ENCODE data around the gene PPARD.

Gene PPARD

GRCh38 chr6:35454391-35455110, 112.2 kb downstream of the PPARD start:
- DNase-seq (ENCODE audit: insufficient read length, low spot score): no peak
- no peak for FAIRE-seq
- TF ChIP-seq CTCF (IDR thresholded peaks at IDR 0.05; ENCODE audit: insufficient read depth, missing control alignments): no peak

- DNase-seq (ENCODE audit: insufficient read length, low spot score): no peak
- FAIRE-seq: no peak
- TF ChIP-seq CTCF (IDR thresholded peaks at IDR 0.05; ENCODE audit: insufficient read depth, missing control alignments): no peak
Observed at GRCh38 chr6:35457907-35458306, 115.5 kb downstream of the PPARD start.

- DNase-seq (ENCODE audit: insufficient read length, low spot score) (no peak), FAIRE-seq (no peak)
- no peak for TF ChIP-seq CTCF (IDR thresholded peaks at IDR 0.05; ENCODE audit: insufficient read depth, missing control alignments)
Observed at GRCh38 chr6:35461270-35461669, 118.9 kb downstream of the PPARD start.

GRCh38 chr6:35463292-35463691, 120.9 kb downstream of the PPARD start:
- no peak for TF ChIP-seq CTCF (IDR thresholded peaks at IDR 0.05; ENCODE audit: insufficient read depth, missing control alignments)
- no peak for FAIRE-seq
- DNase-seq (ENCODE audit: insufficient read length, low spot score): no peak

- FAIRE-seq (no peak), DNase-seq (ENCODE audit: insufficient read length, low spot score) (no peak)
- no peak for TF ChIP-seq CTCF (IDR thresholded peaks at IDR 0.05; ENCODE audit: insufficient read depth, missing control alignments)
Observed at GRCh38 chr6:35465646-35466045, 123.3 kb downstream of the PPARD start.

- FAIRE-seq: no peak
- TF ChIP-seq CTCF (IDR thresholded peaks at IDR 0.05; ENCODE audit: insufficient read depth, missing control alignments): peak; percentile 72
- DNase-seq (ENCODE audit: insufficient read length, low spot score): peak; percentile 80
Observed at GRCh38 chr6:35468181-35468979, 126.0 kb downstream of the PPARD start, which contains the start of gene RPL10A. Gene RPL10A, plus strand, starts transcription at chr6:35468401. Its CDS starts 34 bp downstream, at chr6:35468435.

Data from D721Med (cell line).